ENCODE data around the gene KCNJ15.

Gene KCNJ15

DNA sequence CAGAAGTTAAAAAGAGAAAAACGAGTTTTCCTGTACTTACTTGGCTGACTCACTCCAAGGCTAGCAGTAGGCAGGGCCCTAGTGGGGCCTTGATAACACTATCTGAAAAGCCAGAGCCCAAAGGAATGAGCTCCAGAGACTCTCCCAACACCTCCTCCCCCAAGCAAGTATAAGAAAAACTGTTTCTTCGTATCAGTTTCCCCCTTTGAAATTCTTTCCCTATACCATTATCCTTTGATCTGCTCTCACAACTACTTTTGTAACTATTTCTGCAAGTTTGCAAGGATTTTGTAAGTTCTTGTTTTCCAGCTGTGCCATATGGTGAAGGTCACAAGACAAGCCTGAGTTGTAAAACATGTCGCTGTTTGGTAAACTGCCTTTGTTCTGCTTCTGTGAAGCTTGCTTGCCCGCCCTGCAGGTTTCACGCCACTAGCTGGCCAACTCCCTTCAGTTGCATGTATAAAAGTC lies 36.5 kb upstream of the KCNJ15 start:
- H3K4me3 ChIP-seq = no peak overlapping the region
- peaks cover 0 to 6% (median 0%) of the 10 kb centered on the region in 3 donors for H3K36me3 ChIP-seq
- no peaks in the 10 kb centered on the region for H3K27me3 ChIP-seq
- DNase-seq = no peak
- no peaks in the 10 kb centered on the region for H3K4me1 ChIP-seq
- intact Hi-C loops (cut with DNase I; ENCODE audit: low total_unique reads) = no loop called here
- H3K27ac ChIP-seq = no peak overlapping the region
- TF ChIP-seq, protein P1, sequence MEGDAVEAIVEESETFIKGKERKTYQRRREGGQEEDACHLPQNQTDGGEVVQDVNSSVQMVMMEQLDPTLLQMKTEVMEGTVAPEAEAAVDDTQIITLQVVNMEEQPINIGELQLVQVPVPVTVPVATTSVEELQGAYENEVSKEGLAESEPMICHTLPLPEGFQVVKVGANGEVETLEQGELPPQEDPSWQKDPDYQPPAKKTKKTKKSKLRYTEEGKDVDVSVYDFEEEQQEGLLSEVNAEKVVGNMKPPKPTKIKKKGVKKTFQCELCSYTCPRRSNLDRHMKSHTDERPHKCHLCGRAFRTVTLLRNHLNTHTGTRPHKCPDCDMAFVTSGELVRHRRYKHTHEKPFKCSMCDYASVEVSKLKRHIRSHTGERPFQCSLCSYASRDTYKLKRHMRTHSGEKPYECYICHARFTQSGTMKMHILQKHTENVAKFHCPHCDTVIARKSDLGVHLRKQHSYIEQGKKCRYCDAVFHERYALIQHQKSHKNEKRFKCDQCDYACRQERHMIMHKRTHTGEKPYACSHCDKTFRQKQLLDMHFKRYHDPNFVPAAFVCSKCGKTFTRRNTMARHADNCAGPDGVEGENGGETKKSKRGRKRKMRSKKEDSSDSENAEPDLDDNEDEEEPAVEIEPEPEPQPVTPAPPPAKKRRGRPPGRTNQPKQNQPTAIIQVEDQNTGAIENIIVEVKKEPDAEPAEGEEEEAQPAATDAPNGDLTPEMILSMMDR (IDR thresholded peaks at IDR 0.05) = no peak
- peaks cover 0 to 29% (median 21%) of the 10 kb centered on the region in 3 donors for H3K9me3 ChIP-seq

- Histone ChIP-seq H3K9me3 (peaks cover 0 to 32% (median 25%) of the 10 kb centered on the region in 3 donors), H3K4me1 (no peaks in the 10 kb centered on the region)
- intact Hi-C loops (cut with DNase I; ENCODE audit: low total_unique reads) = no loop called here
These were observed 35.2 kb upstream of the KCNJ15 start for GRCh38 chr21:38221594-38221993.

DNA sequence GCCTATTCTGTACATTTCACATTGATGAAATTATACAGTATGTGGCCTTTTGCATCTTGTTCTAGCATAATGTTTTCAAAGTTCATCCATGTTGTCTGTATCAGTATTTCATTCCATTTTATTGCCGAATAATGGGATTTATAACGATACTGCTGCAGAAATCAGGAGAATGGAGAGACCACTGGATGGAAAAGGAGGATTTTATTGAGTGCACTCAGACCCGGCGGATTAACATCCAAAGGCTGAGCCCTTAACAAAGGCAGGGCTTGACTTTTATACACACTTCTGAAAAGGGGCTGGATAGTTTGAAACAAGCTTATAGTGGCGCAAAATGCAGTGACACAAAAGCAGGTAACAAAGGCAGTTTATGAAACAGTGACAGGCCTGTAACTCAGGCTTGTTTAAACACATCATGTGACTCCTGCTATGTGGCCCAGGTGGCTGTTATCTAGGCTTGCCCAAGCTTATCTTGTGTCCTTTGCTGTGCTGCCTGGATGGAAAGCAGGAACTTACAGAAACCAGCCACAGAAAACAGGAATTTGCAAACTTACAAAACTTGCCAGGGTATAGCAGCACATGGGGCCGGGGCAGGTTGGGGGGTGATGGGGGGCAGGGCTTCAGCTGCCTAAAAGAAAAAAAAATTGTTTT lies 32.8 kb upstream of the KCNJ15 start:
- Histone ChIP-seq H3K36me3 (peaks cover 0 to 6% (median 0%) of the 10 kb centered on the region in 3 donors), H3K27me3 (no peaks in the 10 kb centered on the region), H3K4me3 (no peak overlapping the region), H3K4me1 (no peaks in the 10 kb centered on the region), H3K27ac (no peak overlapping the region), H3K9me3 (peaks cover 0 to 37% (median 28%) of the 10 kb centered on the region in 3 donors)
- intact Hi-C loops (cut with DNase I; ENCODE audit: low total_unique reads) = no loop called here
- no peak for DNase-seq
- TF ChIP-seq, protein P1 (IDR thresholded peaks at IDR 0.05) = no peak

More at GRCh38 chr21:38221594-38221993, 35.2 kb upstream of the KCNJ15 start:
- Histone ChIP-seq H3K27me3 (no peaks in the 10 kb centered on the region), H3K36me3 (peaks cover 0 to 6% (median 0%) of the 10 kb centered on the region in 3 donors), H3K4me3 (no peak overlapping the region), H3K27ac (no peak overlapping the region)
- TF ChIP-seq, protein P1 (IDR thresholded peaks at IDR 0.05) = no peak
- no peak for DNase-seq

DNA sequence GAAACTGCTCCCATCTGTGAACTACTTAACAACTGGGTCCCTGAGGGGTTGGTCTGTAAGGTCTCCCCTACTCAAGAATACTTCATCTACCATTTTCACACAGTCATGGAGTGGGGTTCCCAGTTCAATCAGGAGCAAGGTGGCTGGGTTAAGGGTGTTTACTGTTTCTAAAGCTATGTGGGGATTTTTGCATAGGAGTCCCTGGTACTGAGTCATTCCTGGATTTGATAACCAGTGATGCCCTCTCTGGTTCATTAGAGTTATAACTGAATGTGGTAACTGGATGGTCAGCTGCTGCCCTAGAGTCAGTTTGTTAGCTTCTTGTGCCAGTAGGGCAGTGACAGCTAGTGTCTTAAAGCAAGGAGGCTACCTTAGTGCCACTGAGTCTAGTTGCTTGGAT lies 29.4 kb upstream of the KCNJ15 start:
- DNase-seq = no peak
- intact Hi-C loops (cut with DNase I; ENCODE audit: low total_unique reads) = loop anchor here (5.0 kb wide), 1 partner anchor 910 kb away; no protein-coding TSS in a partner anchor
- peaks cover 0 to 58% (median 37%) of the 10 kb centered on the region in 3 donors for H3K9me3 ChIP-seq
- H3K4me3 ChIP-seq = no peak overlapping the region
- no peaks in the 10 kb centered on the region for H3K27me3 ChIP-seq
- no peaks in the 10 kb centered on the region for H3K4me1 ChIP-seq
- no peak overlapping the region for H3K27ac ChIP-seq
- H3K36me3 ChIP-seq = peaks cover 0 to 6% (median 0%) of the 10 kb centered on the region in 3 donors
- TF ChIP-seq, protein P1 (IDR thresholded peaks at IDR 0.05) = no peak

DNA sequence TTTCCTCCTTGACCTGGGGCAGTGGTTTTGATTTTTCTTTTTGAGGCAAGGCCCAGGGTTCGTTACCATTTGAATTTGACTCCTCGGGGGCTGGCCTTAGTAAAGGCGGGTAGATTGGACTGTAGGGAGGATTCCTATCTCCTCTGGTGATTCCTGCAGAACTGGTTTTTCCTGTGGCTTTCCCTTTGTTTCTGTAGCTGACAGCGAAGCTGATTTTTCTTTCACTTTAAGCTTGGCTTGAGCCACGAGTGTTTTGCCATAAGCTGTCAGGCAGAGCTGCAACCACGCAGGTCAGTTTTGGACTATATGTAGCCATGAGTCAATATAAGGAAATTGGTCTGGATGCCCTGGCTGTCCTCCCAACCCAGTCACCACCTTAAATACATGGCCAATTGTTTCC lies 28.7 kb upstream of the KCNJ15 start:
- peaks cover 0 to 6% (median 0%) of the 10 kb centered on the region in 3 donors for H3K36me3 ChIP-seq
- TF ChIP-seq, protein P1 (IDR thresholded peaks at IDR 0.05) = no peak
- no peak for DNase-seq
- H3K4me3 ChIP-seq = no peak overlapping the region
- H3K27ac ChIP-seq = no peak overlapping the region
- intact Hi-C loops (cut with DNase I; ENCODE audit: low total_unique reads) = loop anchor here (5.0 kb wide), 1 partner anchor 909 kb away; no protein-coding TSS in a partner anchor
- H3K27me3 ChIP-seq = no peaks in the 10 kb centered on the region
- peaks cover 0 to 51% (median 34%) of the 10 kb centered on the region in 3 donors for H3K9me3 ChIP-seq
- H3K4me1 ChIP-seq = no peaks in the 10 kb centered on the region
